Measurements from ENCODE around the gene CFLAR. TPM values are rescaled to one million over a fixed set of nuclear protein-coding genes. Genes with fewer than 3 reads are reported as not detected.
"Not testable (repeated sequence)": the region's sequence is repeated elsewhere in the genome, so short reads cannot be mapped to it uniquely, and the experiment has no call there.

The CFLAR gene
- total RNA-seq, 1 experiment from 2014 or later = 70.1 TPM

DNA sequence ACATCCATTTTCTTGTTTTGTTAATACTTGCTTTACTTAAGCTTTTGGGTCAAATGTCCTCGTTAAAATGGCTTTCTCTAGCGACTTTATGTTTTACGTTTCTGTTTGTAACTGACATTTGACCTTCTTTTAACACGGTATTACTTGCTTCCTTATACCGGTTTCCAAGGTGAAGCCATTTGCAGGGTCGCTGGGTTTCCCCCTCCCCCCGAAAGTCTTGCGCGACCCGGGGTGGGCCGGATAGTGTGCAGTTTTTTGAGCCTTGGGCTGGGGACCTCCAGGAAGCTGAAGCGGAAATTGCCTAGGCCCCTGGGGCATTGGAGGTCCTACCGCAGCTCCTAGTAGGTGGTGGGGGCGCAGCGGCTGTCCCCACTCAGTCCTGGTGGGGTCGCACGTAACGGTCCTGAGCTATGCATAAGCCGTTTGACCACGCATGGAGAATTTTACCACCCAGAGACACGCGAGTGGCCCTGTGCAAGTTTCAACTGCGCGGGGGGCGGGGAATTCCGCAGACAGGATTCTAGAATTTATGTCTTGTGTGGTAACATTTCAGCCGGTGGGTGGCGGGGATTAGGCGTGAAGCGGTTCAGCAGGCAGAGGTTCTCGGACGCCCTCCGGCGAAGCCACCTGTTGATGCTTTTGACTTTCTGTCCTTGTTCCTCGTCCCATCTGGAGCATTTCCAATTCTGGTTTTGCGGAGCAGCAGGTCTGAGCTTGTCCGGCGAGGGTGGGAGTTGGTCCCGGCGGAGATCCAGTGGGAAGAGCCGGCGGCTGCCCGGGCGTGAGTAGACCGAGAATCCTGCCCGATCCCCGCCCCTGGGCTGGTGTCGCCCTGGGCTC is 2.4 kb downstream of the CFLAR start:
- peak; percentile 80 for DNase-seq (ENCODE audit: extremely low read depth, low read depth)

DNA sequence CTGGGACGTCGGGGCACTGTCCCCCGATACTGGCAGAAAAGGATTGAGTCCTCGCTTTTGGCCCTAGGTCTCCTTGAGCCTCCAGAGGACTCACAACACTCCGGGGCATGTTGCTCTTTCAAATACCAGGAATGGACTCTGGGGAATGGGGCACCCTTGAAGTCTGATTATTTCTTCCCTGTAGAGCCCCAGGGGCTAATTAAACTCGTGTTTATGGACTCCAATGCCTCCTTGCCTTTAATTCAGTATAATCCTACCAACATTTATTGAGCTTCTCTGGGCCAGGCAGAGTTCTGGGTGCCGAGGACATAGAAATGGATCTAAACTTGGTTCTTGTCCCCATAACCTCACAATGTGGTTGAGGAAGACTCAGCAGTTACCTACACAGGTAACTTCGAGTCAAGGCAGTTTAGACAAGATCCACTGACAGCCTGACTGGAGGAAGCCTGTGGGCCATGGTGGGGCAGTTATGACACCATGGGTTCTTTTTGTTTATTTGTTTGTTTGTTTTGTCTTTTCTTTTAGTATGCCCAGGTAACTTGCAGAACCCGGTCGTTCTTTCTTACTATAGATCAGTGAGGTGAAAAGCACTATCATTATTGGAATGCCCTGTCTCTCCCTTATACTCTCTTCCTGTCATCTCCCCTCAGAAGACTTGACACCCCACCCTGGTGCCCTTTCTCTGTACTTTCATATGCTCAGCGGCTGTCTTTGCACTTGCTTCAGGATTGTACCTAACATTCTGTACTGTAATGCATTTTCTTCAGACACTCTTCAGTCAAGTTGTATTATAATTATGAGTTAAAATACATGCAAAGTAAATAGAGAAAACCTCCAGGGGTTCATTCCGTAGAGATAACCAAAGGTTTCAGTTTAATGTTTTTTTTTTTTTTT is 3.2 kb downstream of the CFLAR start:
- peak; percentile 57 for DNase-seq (ENCODE audit: extremely low read depth, low read depth)

DNA sequence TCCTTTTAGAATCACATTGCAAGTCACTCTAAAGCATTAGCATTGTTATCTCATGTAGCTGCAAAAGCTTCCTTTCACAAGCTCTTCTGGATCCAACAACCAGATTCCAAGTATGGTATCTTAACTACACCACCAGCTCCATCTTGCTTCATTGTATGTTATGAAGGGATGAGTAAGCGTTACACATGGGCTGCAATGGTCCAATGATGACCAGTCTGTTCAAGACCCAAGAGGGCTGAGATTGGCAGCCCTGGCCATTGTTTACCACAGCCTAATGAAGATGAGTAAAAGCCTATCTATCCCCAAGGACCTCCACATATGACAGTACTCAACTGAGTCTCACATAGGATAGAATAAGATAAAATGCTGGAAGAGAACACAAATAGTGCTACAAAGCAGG is 6.3 kb downstream of the CFLAR start:
- DNase-seq (ENCODE audit: extremely low read depth, low read depth) = no peak

DNA sequence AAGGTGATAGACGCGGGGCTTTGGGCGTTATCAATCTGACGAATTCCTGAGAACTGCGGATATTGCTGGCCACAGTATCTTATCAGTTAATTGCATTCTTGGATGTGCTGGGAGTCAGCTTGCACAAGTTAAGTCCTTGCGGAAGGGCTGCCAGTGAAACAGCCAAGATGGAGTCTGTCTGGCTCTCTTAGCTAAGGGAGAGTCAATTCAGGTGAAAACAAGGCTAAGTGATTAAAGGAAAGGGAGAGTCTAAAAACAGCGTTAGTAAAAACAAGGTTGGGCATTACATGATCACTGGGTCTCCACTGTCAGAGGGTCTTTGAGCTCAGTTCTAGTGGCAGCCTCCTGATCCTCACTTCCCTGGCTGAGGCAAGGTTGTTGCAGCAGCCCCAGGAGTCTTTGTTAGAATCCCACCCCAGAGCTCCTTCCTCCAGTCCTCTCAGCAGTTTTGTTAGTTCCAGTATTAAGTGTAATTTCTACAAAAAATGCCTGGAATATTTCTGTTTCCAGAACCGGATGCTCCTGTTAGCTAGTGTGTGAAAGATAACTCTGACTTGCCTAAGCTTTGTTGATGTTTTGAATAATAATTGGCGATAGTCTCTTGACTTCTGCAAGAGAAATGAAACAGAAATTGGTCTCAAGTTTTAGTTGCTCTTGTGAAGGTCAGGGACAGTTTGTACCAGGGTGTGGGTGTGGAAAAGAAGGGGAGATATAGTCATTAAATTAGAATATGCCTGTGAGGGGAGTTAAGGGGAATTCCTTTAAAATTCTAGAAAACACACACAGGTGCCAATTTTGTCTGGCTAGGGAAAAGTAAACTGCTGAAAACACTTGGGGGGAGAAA is 10.6 kb downstream of the CFLAR start:
- DNase-seq (ENCODE audit: extremely low read depth, low read depth) = no peak

DNA sequence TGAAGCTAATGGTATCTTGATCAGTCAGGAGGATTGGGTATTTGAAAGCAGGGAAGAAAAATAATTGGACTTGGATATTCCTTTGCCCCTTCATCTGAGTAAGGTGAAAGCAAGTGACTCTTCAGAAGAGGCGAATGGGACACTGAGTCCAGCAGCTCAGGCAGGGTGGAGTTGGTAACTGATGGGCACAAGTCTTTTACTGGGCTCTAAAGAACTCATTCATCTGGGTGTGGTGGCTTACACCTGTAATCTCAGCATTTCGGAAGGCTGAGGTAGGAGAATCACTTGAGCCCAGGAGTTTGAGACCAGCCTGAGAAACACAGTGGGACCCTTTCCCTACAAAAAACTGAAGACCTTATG is 11.2 kb downstream of the CFLAR start:
- DNase-seq (ENCODE audit: extremely low read depth, low read depth) = no peak

DNA sequence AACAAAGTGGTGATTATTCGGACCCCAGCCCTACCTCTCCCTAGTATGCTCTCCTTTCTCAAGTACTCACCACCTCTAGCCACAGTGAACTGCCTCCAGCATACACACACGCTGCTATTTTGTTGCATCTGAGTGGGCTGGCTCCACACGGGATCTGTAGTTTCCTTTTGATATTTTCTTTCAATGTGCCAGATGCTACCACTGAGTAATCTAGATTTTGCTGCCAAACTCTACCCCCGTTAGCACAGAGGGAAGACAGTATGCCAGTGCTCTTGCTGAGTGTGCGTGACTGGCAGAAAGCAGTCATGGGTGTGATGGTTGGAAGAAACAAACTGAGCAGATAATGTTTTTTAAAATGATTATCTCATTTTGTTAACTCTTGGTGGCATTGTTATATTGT is 11.6 kb downstream of the CFLAR start:
- peak; percentile 70 for DNase-seq (ENCODE audit: extremely low read depth, low read depth)

DNA sequence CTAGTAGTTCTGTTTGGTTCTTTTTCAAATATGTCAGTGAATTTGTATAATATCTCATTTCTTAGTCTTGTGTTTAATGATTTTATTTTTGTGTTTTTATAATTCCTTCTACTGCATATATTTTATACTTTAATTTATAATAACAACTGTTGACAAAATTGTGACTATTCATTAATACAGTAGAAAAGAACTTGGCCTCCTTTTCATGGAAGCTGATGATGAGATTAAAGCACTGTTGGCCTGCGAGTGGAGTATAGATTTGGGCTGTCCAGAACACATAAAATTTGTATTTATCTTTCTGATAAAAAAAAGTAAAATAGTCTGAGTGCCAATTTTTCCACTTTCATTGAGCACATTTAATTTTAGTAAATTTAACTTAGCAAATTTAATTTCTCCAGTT is 12.1 kb downstream of the CFLAR start:
- DNase-seq (ENCODE audit: extremely low read depth, low read depth) = no peak

DNA sequence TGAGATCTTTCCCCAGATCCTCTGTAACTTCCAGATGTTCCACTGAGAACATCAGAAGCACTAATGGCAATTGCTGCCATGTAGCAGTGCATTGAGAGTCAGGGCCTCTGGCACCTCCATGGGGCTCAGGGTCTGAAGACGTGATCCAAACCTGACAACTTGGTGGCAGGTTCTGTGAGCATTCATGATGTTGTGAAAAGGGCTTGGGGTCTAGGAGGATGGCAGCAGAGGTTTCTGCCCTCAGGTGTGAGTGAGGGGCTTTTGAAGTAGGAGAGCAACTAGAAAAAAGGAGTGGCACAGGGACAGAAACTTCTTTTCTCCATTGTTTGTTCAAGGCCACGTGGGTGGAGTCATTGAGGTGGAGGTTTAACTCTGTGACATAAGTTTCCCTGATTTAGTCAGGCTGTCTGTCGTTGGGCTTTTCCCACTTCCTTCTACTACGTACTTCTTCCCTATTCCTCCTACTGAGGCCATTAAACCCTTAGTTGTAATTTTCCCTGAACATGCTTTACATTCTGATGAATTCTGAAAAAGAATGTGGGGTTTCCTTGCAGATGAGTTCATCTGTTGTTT is 13.1 kb downstream of the CFLAR start:
- DNase-seq (ENCODE audit: extremely low read depth, low read depth) = no peak

DNA sequence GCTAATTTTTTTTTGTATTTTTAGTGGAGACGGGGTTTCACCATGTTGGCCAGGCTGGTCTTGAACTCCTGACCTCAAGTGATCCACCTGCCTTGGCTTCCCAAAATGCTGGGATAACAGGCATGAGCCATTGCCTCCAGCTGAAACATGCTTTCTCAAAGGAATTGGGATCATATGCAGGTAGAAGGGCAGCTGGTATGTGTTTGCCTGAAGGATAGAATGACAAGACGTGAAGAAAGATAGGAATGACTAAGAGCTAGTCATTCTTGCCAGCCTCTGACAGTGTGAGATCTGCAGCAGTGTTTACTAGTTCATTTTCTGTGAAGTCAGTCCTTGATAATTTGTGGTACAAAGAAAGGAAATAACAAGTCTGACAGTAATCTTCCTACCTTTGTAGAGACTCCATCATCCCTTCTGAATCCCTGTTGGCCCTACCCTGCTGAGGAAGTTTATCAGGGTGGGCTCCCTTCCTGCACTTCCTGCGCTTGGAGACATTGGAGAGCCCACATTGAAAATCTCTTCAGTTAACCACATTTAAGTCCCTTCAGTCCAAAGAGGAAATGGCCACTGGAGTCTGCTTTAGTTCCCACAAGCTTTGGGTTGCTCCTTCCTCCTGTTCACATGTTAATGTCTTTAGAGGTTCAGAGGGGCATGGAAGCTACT is 14.7 kb downstream of the CFLAR start:
- no peak for DNase-seq (ENCODE audit: extremely low read depth, low read depth)

DNA sequence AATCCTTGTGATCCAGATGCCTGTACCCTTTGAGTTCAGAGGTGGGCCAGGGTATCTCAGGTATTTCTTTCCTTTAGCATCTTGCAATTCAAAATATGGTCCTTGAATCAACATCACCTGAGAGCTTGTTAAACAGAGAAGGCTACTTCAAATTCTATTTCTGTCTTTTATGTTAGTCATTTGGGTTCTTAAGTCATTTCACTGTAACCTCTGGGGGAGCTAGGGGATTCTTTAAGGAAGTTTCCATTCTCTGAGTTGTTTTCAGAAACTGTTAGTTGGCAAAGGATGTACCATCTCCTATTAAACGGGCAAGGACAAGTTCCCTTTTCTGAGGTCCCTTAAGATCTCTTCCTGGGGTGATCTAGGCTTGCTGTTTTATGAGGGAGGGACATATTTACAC is 16.6 kb downstream of the CFLAR start:
- no peak for DNase-seq (ENCODE audit: extremely low read depth, low read depth)

DNA sequence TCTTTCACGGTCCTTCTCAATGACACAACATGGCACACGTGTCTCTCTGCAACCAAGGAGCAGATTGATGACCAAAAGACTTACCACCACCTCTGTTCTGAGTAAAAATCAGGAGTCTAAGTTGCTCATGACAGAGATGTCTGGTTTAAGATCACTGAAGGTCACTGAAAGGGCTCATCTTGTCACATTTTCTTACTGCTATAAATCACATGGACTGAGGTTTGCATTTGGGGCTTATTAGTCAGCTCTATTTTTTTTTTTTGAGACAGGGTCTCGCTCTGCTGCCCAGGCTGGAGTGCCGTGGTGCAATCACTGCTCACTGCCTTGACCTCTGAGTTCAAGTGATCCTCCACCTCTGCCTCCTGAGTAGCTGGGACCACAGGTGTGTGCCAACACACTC is 19.4 kb downstream of the CFLAR start:
- no peak for DNase-seq (ENCODE audit: extremely low read depth, low read depth)

DNA sequence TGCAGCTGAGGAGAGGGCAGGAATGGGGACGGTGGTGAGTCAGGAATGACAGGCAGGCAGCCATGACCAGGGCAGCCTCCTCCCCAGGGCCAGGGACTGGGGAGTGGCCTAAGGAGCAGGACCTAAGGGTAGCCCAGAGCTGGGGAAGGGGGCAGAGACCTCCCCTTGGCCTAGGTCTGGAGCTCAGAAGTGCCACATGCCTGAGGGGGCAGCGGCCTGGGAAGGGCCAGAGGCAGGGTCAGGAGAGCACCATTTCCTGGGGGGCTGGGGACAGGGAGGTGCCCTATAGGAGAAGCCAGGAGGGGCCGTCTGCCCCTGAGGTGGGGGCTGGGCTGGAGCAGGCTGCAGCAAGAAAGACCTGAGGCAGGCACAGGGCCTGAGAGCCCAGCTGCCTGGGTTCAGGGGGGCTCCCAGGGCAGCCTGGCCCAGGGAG is 20.9 kb downstream of the CFLAR start:
- no peak for DNase-seq (ENCODE audit: extremely low read depth, low read depth)

DNA sequence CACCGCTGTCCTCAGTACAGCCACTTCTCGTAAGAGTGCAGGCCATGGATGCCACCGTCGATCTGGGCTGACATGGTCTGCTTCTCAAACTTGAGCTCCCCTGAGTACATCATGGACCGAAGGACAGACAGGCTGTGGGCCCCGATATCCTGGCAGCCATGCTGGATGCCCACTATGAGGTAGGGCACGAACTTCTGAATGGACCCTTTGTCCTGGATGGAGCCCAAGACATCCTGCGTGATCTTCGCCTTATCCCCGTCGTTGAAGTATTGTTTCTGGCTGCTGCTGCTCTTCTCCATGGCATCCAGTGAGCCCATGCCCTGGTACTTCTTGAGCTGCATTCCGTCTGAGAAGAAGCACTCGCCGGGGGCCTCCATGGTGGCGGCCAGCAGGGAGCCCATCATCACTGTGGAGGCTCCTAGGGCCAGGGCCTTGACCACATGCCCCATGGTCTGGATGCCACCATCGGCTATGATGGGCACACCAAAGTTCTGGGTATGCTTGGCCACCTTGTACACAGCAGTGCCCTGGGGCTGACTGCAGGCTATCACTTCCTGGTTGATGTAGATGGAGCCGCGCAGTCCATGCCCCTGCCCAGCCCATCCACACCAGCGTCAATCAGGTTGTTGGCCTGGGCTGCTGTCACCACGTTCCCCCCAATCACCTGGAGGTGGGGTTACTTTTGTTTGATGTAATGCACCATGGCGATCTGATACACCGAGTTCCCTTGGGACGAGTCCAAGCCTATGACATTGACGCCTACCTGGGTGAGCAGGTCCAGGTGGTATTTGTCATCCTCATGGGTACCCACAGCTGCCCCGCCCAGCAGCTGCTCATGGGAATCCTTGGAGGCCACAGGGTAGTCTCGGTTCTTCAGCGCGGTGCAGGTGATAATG is 21.8 kb downstream of the CFLAR start:
- DNase-seq (ENCODE audit: extremely low read depth, low read depth) = no peak

DNA sequence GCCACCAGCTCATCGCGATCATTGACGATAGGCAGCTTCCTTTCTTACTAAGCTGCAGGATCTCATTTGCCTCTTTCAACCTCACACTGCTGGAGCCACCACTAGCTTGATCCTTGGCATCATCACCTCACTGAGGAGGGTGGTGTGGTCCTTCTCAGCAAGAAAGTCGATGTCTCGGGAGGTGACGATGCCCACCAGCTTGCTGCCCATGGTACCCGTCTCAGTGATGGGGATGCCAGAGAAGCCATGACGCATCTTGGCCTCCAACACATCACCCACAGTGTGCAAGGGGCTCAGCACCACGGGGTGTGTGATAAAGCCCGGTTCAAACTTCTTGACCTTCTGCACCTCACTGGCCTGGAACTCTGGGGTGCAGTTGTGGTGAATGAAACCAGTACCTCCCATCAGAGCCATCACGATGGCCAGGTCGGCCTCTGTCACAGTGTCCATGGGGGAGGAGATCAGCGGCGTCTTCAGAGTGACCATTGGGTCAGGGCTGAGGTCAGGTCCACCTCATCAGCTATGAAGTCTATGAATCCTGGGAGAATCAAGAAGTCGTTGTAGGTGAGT is 22.5 kb downstream of the CFLAR start:
- no peak for DNase-seq (ENCODE audit: extremely low read depth, low read depth)

DNA sequence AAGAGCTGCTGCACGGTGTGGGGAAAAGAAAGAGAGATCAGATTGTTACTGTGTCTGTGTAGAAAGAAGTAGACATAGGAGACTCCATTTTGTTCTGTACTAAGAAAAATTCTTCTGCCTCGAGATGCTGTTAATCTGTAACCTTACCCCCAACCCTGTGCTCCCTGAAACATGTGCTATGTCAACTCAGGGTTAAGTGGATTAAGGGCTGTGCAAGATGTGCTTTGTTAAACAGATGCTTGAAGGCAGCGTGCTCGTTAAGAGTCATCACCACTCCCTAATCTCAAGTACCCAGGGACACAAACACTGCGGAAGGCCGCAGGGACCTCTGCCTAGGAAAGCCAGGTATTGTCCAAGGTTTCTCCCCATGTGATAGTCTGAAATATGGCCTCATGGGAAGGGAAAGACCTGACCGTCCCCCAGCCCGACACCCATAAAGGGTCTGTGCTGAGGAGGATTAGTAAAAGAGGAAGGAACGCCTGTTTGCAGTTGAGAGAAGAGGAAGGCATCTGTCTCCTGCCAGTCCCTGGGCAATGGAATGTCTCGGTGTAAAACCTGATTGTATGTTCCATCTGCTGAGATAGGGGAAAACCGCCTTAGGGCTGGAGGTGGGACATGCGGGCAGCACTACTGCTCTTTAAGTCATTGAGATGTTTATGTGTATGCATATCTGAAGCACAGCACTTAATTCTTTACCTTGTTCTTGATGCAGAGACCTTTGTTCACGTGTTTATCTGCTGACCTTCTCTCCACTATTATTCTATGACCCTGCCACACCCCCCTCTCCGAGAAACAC is 23.2 kb downstream of the CFLAR start:
- not testable (repeated sequence) for DNase-seq (ENCODE audit: extremely low read depth, low read depth)

DNA sequence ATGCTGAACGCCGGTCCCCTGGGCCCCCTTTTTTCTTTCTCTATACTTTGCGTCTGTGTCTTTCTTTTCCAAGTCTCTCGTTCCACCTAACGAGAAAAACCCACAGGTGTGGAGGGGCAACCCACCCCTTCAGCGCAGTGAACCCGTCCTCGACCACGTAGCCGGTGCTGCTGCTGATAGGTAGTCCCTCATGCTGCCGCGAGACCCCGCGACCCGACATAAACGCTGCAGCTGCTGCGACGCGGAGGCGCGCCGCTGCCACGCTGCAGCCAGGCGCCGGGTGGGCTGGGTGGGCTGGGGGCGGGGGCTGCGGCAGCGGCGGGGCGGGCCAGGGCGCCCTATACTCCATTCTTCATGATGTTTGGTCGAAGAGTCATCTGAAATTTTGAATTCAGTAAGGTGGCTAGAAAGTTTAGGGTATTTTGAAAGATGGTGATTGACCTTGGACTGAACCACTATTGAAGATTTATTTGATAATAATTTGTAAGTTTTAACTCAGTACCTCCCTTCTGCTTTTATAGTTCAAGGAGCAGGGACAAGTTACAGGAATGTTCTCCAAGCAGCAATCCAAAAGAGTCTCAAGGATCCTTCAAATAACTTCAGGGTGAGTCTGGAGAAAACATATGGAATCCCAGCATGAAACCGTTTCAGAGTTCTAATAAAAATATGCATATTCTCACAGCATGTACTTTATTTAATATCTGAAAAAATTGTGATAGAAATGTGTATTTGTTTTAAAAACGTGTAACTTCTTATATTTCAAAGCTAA is 24.1 kb downstream of the CFLAR start:
- DNase-seq (ENCODE audit: extremely low read depth, low read depth) = no peak
